Fibroblast of skin of left biceps (primary cell): ENCODE measurements around the gene ATP5F1B.
A peak's percentile ranks its signal among the peaks of the same experiment; 100 is the strongest.
"Not testable (repeated sequence)": the region's sequence is repeated elsewhere in the genome, so short reads cannot be mapped to it uniquely, and the experiment has no call there.

Experiments used
- DNase-seq, 2 experiments: peaks; one replicate each; pipeline ENCODE4 v3.0.0-alpha.2; 2013; ENCODE audit warnings: low read depth in 2 of 2

ATP5F1B gene

DNA sequence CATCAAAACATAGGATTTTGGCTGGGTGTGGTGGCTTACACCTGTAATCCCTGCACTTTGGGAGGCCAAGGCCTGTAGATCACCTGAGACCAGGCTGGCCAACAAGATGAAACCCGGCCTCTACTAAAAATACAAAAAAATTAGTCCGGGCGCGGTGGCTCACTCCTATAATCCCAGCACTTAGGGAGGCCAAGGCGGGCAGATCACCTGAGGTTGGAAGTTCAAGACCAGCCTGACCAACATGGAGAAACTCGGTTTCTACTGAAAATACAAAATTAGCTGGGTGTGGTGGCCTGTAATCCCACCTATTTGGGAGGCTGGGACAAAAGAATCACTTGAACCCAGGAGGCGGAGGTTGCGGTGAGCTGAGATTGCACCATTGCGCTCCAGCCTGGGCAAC, 2.2 kb upstream of the ATP5F1B start:
- not testable (repeated sequence) for DNase-seq

DNA sequence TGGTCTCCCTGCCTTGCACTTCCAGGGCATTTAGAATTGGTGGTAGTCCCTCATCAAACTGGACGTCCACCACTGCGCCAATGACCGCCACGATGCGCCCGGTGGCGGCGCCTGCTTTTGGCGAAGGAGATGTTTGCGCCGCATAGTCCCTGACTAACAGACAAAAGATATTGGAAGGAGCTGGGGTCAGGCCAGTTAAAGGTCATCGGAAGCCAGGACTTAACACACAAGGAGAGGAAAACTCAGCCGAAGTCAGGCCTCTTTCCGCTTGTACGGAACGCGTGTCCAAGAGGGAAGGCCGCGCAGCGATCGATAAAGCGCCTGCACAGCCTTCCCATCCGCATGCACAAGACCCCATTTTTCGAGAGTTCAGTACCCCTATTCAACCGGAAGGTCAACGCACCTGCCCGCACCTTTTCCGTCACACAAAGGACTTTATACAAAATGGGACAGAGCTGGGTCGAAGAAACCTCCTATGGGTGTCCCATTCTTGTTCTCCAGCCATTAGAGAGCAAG, 525 bp downstream of the ATP5F1B start:
- no peak for DNase-seq

DNA sequence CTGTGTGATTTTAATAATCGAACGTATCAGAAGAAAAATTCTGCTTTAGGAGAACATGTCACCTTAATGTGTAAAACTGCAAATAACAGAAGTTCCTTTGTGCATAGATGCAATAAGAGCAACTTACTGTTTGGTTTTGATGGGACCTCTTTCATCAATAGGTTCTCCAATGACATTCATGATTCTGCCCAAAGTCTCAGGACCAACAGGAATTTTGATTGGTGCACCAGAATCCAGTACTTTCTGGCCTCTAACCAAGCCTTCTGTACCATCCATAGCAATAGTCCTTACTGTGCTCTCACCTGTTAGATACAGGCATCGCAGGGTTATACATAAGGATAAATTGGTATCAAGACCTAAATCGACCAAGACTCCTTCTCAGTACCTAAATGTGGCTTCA, 1.1 kb downstream of the ATP5F1B start:
- no peak for DNase-seq

DNA sequence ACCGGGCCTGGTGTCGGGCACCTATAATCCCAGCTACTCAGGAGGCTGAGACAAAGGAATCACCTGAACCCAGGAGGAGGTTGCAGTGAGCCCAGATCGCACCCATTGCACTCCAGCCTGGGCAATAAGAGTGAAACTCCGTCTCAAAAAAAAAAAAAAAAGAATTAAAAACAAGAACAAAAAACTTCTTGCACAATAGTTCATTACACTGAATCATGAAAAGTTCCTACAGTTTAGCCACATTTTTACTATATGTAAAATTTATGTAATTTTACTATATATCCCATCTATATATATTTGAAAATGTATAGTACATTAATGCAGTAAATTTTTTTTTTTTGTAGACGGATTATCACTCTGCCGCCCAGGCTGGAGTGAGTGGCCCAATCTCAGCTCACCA, 4.6 kb downstream of the ATP5F1B start:
- DNase-seq: no peak

DNA sequence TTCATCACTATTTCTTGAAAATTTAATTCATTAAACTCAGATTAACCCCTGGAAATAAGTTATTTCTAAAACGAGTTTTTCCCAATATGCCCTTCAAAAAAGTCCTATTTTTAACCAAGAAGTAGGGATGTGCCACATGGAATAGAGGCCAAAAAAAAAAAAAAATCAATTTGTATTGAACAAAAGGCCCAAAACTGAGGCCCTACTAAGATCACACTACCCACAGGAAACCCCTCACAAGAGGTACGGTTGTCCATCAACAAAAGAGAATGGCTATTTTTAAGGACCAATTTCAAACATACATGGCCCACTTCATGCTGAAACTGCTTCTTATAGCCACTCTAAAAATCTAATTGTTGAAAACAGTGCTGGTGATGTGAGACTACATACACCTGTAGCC, 8.2 kb downstream of the ATP5F1B start:
- no peak for DNase-seq

DNA sequence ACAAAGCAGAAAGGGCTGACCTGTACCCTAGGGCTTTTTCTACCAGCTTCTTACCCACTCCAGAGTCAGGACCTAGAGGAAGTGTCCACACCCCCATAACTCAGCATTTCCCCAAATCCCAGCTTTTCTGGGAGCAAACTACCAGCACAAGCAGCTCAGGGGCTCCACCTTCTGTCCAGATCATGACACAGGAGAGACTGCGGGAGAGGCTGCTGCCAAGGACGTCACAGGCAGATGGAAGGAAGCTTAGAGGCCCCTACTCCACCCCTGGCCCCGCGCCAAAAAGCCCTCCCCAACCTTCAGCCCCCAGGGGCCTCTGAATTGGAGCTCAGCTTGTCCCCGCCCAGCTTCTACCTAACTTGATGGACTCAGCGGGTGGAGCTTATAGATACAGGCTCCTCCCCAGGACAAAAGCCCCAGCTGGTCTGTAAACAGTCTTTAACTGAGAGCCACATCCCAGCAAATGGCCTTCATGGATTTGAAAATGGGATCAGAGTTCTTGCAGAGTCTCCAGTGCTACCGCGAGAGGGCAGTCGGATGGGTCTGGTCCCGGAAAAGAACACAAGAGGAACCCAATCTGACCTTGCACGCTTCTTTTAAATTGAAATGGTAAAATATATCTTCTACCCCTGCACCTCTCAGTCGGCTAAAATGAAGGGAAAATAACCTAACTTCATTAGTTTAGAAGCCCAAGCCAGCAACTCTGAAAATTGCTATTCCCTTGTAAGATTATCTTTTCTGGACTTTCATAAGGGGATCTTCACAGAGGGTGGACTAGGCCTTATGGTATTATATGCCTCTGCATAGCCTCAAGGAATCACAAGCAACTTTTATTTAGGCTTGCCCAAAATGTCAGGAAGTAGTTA, 8.9 kb downstream of the ATP5F1B start:
- DNase-seq: peak; percentile 99 to 100

DNA sequence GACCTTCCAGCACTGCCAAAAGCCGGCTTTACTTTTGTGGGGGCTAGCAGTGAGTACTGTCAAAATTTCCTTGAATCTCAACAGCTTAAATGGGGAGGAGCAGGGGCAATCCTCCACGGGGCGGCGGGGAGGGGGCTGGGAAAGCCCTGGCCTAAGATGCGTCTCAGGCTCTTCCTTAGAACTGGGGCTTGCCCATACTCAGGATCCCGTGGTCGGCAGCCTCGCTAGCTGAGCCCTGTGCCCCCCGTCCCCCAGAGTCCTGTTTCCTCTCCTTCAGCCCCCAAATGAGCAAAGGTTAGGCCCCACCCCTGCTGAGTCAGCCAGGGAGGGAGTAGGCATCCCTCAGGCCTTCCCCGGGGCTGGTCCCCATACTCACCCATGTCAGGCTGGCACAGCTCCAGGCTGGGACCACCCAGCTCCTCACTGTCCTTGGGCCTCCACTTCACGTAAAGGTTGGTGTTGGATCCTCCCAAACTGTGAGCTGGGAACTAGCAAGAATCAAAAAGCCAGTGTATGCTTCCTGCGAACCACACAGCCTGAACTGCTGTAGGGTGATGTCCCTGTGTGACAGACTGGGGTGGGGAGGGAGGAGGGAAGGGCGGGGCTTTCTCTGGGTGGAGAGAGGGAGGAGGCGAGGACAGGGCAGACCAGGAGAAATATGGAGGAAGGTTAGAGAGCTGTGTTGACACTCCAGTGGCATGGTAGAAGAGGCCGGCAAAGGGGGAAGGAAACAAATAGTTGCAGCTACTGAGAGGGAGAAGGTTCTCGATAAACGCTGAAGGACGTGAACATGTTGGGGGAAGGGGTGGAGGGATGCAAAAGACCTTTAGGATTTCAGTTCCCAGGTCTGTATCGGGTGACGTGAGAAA, 9.7 kb downstream of the ATP5F1B start:
- peak; percentile 37 to 48 for DNase-seq

DNA sequence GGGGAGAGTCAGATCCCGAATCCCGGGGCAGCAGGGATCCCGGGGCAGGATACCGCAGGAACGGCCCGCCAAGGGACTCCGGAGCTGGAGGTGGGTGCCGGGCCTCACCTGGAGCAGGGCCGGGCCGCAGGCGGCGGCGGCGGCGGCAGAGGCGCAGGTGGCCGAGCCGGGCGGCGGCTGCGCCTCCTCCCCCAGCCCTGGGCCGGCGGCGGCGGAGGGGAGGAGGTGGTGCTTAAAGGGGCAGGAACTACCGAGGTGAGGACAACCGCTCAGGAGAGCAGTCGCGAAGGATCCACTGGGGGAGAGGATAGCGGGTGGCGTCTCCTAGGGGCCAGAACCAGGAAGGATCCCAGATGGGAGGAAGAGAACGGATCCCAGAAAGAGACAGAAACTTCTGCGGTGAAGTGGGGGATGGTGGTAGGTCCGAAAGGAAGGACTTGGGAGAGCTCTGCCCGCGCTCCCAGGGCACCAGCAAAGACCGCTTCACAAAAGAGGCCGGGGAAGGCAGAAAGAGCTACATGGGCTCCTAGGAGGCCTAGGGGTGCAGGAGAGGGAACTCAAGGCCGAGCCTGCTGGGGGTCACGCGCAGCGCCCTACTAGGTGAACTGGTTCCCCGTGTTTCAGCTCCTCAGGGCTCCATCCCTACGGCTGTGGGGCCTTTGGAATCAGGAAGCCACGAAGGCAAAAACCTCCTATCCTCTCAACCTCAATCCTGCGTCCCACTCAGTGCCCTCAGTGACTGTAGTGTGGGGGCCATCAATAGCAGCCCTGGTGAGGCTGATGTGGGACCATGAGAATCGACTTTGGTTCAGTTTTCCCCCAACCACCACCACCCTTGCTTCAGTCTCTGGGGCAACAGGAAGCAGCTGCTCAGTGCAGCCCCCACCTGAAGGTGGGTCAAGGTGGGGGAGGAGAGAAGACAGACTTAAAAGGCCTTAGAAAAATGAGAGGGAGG, 10.7 kb downstream of the ATP5F1B start:
- DNase-seq: peak; percentile 42 to 46

DNA sequence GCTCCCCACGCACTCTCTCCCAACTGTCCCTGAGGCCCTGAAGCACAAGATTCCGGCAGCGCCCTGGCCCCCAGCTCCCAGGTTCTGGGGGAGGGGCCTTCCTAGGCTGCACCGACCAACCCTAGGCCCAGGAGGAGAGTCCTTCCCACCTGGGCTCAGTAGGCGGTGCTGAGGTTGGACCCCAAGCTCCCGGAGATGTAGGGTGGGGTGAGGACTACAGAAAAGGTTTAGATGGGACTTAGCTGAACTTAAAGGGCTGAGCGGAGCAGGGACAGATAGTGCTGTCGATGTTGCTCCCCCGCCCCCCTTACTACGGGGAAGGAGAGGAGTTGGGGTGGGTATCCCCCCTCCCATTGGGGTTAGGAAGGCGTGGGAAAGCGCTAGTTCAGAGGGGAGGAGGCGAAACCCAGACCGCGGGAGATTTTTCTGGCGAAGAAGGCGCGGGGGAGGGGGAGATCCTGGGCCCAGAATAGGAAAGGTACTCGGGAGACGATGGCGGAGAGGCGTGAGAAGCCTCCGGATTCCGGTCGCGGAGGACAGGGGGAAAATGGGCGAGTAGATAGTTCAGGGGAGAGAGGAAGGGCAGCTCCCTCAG, 11.4 kb downstream of the ATP5F1B start:
- DNase-seq: no peak

DNA sequence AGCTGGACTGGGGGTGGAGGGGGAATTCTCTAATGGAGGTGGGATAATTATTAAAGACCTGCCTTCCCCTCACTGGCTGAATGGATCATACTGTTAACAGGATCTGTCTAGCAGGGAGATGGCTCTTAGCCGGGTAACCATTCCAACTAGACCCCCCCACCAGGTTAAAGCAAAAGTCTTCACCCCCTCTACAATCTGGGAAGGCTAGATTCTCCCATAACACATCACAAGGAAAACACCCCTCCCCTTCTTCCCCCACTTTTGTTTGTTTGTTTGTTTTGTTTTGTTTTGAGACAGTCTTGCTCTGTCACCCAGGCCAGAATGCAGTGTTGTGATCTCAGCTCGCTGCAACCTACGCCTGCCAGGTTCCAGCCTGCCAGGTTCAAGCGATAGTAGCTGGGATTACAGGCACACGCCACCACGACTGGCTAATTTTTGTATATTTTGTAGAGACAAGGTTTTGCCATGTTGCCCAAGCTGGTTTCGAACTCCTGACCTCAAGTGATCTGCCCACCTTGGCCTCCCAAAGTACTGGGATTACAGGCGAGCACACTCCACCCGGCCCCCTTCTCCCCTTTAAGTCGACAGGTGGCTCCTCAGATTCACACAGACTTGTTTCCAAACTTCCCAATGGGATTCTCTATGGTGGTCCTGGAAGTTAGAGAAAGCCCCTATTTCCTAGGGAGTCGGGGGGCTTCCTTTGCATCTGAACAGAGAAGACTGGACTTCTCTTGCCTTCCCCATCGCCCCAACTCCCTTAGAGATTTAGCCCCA, 12.1 kb downstream of the ATP5F1B start:
- DNase-seq: no peak

DNA sequence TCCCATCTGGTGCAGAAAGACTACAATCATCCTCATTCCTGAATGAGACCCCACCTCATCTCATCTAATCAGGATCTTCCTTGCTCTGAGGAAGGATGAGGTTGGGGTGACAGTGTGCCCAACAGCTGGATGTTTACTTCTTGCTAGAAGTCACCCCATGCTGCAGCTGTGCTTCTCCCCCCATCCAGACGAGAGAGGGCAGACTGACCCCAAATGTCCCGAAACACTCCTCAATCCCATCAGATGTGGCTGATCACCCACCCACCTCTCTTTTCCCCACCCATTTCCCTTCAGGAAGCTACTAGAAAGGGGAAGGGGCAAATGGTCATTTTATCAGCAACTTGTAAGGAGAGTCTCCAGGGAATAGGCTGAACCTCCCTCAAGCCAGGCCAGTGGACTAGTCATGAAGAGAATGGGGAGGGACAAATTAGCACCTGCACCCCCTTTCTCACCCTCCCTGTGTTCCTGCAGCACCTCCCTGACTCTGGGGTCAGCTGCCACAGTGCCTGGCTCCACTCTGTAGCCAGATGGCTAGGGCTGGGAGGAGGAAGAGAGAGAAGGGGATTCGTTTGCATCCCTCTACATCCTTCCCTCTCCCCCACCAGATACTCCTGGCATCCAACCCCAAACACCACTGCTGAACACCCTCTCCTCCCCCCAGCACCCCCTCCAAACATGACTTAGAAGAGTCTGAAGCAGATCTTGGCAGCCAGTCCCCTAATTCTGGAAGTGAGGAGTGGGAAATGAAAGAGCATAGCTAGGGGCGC, 12.9 kb downstream of the ATP5F1B start:
- no peak for DNase-seq

DNA sequence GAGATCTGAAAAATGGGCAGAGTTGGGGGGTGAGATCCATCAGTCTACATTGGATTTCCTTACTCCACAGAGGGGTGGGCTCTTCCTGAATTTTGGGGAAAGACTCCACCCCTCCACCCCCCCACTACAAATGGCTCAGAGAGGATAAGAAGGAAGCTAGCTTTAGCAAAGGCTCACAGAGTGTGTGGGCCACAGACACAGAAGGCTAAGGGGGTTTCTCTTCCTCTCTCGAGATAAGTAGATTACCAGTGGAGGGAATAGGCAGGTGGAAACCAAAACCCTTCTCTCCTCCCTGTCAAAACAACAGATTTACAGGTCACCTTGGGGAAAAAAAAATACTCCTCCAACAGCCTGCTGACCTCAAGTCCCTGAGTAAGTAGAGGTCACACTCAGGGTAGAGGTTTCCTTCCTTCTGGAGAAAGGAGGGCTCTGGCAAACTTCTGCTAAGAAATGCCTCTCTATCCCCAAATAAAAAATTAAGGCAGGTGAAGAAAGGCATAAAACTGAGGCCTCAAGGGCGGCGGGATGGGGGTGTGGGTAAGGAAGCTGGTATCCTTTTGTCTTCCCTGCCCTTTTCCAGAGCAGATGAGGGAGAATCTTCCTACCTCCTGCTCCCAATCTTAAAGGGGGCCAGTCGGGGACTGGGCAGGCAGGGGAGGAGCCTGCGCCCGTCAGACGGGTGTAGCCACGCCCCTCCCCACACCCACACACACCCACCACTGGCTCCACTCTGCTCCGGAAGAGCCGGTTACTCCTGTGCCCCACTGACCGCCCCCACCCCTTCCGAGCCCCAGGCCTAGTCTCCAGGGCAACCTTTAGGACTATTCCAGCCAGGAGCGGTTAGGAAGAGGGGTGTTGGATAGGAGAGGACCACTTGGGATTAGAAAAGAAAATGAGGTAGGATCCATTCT, 13.7 kb downstream of the ATP5F1B start:
- DNase-seq: no peak

DNA sequence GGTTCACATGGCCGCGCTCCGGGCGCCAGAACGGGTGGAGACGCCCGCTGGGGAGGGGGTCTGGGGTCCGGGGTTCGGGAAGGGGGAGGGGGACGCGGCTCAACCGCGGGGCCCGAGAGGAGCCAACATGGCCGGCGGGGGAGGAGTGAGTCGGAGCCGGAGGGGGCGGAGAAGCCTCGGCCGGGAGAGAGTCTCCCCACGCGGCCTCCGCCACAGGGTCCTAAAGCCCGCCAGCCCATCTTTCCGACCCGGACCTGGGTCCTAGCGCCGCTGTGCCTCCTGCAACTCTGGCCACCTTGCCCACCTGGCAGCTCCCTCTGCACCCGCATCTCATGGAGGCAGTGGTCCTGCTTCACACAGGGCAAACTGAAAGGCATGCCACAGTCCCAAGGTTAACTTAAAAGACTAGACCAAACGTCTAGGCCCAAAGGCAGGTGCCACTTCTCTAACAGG, 15.6 kb downstream of the ATP5F1B start, which contains the start of gene BAZ2A:
Gene BAZ2A (minus strand): TSS at position 147 of the 453 bp plus-strand sequence. CDS start 12,796 bp downstream, outside the sequence.
- peak in 1 of 2 experiments; percentile 36 for DNase-seq

DNA sequence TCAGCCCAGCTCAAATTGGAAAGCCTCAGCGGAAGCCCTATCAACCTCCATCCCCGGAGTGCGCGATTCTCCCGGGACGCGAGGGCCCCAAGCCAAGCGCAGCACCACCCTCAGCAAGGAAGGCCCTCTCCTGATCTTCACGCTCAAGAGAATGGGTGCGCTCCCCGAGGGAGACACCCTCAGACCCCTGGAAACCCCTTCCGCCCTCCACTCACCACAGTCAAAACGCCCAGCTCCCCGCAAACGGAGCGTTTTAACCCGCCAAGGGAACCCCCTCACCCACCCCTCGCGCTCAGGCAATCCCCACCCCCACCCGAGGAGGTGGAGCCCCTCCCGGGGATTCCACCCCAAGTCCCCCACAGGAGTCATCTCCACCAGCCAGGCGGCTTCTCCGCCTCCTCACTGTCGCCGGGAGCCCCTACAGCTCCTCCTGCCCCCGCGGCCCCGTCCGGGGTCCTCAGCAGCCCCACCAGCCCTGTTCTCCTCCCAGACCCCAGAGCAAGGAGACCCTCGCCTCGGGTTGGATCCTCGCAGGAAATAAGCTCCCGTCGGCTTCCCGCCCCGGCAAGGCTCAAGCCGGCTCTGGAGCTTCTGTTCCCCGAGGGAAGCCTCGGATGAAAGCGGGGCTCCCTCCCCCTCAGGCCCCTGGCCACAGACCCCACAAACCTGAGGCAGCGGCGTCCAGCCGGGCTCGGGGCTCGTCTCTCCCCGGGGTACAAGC, 16.2 kb downstream of the ATP5F1B start:
- no peak for DNase-seq

DNA sequence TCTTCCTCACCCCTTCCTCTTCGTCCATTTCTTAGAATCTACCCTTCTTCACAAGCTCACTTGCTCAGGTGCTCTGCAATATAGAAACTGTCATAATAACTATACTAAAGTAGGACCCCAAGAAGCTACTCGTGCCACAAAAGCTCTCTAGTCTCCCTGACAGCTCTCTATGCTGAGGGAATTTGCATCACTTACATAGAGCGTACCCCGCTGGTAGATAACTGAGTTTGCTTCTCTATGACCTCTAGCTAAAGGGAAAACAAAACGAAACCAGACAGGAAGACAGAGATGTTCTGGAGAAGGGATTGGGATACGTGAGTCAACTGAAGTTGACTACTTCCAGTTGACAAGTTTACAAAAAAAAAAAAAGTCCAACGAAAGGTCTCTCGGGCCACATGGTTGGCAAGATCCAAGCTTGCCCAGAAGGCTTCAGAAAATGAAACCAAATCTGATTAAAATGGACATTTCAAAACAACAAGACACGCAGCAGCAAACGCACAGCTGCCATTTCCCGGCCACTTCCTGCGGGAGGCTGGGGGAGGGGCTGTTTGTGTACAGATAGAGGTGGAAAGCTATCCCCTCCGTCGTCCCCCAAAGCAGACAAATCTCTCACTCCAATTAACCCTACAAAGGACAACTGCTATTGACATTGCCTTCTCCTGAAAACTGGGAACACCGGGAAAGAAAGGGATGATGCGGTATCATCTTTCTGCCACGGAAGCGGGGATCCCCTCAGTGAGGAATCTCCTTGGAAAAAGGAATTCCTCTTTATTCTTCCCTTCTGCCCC, 16.9 kb downstream of the ATP5F1B start:
- no peak for DNase-seq

DNA sequence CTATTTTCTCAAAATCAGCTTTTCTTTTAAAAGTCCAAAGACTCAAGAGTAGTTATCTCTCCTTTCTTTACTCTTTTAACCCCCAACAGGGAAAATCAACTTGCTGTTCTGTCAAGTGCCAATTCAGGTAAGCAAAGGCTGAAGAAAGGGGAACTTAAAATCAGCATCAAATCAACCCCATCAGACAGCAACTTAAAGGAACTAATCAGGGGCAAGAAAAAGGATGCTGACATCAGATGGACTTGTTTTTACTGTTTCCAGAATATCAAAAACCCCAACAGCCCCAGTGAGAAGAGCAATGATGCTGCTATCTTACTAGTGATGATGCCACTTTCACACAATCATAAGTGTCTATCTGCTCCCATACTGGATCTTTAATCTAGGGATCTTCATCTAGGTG, 19.1 kb downstream of the ATP5F1B start:
- DNase-seq: no peak

DNA sequence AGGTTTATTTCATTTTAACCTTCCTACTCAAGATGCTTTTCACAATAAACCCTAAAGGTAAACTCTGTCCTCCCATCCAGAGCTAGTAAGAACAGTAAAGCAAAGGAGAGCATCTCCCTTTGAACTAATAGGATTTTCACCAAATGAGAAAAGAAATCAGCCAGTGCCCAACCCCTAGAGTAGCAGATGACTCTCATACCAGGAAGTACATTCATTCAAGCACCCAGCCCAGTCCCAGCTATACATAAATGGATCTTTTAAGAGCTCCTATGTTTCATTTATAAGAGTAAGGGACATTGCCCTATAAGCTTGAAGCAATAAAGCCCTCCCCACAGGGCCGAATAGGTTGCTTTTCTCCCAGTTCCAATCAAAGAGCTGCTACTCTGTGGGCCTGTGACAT, 23.2 kb downstream of the ATP5F1B start:
- DNase-seq: no peak
